ENCODE data around the gene R3HDM2. TPM values are rescaled to one million over a fixed set of nuclear protein-coding genes. Genes with fewer than 3 reads are reported as not detected.

The R3HDM2 gene
- total RNA-seq, 4 donors from 2014 or later: 31.0 to 51.9 (median 41.6) TPM

DNA sequence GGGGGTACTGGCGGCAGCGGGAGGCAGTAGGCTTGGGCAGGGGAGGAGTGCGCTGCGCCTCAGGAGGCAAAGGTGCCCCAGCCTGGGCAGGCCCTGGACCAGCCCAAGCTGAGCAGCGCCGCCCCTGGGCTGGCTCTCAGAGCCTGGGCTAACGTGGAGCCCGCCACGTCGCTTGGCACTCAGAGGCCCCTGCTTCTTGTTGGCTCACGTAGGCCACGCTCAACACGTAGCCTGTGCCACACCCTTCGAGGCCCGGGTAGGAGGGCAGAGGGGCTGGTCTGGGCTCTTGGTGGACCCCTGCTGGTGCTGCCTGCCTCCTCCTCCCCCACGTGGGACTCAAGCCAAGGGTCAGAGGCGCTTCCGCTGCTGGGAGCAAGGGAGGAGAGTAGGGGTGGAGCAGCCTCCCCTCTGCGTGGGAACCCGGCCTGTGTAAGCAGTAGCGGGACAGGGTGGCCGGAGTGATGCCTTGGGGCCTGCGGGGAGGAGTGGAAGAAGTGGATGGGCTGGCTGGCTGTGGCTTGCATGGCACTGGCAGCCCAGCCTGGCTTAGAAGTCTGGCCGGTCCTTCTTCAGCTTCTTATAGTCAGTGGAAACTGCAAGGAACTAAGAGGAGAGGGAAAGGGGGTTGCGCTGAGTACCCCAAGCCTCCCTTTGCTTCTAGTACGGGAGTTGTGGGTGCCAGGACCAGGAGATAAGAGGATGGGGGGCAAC lies 195.7 kb downstream of the R3HDM2 start:
- Histone ChIP-seq H3K27ac (peak overlapping the region in 3 of 4 donors; percentile 53 to 76 (median 66)), H3K27me3 (peaks cover 0 to 37% of the 10 kb centered on the region in 2 donors), H3K4me1 (peaks cover 4 to 72% (median 43%) of the 10 kb centered on the region in 4 donors), H3K4me3 (no peak overlapping the region), H3K9me3 (no peaks in the 10 kb centered on the region), H3K36me3 (peaks cover 0 to 40% (median 14%) of the 10 kb centered on the region in 3 donors)
- TF ChIP-seq, protein P1, sequence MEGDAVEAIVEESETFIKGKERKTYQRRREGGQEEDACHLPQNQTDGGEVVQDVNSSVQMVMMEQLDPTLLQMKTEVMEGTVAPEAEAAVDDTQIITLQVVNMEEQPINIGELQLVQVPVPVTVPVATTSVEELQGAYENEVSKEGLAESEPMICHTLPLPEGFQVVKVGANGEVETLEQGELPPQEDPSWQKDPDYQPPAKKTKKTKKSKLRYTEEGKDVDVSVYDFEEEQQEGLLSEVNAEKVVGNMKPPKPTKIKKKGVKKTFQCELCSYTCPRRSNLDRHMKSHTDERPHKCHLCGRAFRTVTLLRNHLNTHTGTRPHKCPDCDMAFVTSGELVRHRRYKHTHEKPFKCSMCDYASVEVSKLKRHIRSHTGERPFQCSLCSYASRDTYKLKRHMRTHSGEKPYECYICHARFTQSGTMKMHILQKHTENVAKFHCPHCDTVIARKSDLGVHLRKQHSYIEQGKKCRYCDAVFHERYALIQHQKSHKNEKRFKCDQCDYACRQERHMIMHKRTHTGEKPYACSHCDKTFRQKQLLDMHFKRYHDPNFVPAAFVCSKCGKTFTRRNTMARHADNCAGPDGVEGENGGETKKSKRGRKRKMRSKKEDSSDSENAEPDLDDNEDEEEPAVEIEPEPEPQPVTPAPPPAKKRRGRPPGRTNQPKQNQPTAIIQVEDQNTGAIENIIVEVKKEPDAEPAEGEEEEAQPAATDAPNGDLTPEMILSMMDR (IDR thresholded peaks at IDR 0.05): no peak
- TF ChIP-seq POLR2A (IDR thresholded peaks at IDR 0.05) (no peak), EP300 (IDR thresholded peaks at IDR 0.05) (no peak)
- no peak for DNase-seq (ENCODE audit: low spot score in 2 of 2)
- 37 to 53% methylated on average over 14 to 26 of the region's 26 CpGs for WGBS, 2 donors

DNA sequence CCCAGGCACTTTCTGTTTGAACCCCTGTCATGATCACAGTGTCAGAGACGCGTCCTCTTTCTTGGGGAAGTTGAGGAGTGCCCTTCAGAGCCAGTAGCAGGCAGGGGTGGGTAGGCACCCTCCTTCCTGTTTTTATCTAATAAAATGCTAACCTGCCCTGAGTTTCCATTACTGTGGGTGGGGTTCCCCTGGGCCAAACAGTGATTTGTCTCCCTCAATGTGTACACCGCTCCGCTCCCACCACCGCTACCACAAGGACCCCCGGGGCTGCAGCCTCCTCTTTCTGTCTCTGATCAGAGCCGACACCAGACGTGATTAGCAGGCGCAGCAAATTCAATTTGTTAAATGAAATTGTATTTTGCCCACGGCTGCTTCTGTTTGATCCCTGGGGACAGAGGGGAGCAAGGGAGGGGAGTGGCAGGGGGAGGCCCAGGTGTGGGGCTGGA lies 196.2 kb downstream of the R3HDM2 start:
- H3K4me3 ChIP-seq: no peak overlapping the region
- TF ChIP-seq EP300 (IDR thresholded peaks at IDR 0.05) (no peak), POLR2A (IDR thresholded peaks at IDR 0.05) (no peak)
- TF ChIP-seq, protein P1 (IDR thresholded peaks at IDR 0.05): no peak
- H3K9me3 ChIP-seq: no peaks in the 10 kb centered on the region
- peaks cover 0 to 40% (median 14%) of the 10 kb centered on the region in 3 donors for H3K36me3 ChIP-seq
- H3K27ac ChIP-seq: peak overlapping the region in 3 of 4 donors; percentile 53 to 76 (median 66)
- DNase-seq (ENCODE audit: low spot score in 2 of 2): no peak
- WGBS, 2 donors: 81 to 82% methylated on average over 10 of the region's 10 CpGs
- peaks cover 0 to 31% of the 10 kb centered on the region in 2 donors for H3K27me3 ChIP-seq
- peaks cover 4 to 70% (median 38%) of the 10 kb centered on the region in 4 donors for H3K4me1 ChIP-seq

DNA sequence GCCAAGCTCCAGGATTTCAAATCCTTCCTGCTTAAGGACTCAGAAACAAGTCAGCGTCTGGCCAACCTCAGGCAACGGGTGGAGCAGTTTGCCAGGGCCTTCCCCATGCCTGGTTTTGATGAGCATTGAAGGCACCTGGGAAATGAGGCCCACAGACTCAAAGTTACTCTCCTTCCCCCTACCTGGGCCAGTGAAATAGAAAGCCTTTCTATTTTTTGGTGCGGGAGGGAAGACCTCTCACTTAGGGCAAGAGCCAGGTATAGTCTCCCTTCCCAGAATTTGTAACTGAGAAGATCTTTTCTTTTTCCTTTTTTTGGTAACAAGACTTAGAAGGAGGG lies 196.6 kb downstream of the R3HDM2 start:
- H3K27me3 ChIP-seq: peaks cover 0 to 27% of the 10 kb centered on the region in 2 donors
- H3K27ac ChIP-seq: peak overlapping the region in 2 of 4 donors; percentile 66 to 76
- no peaks in the 10 kb centered on the region for H3K9me3 ChIP-seq
- H3K4me3 ChIP-seq: no peak overlapping the region
- H3K36me3 ChIP-seq: peaks cover 0 to 40% (median 14%) of the 10 kb centered on the region in 3 donors
- TF ChIP-seq, protein P1 (IDR thresholded peaks at IDR 0.05): no peak
- TF ChIP-seq EP300 (IDR thresholded peaks at IDR 0.05): no peak
- no peak for TF ChIP-seq POLR2A (IDR thresholded peaks at IDR 0.05)
- 78 to 84% methylated on average over 3 of the region's 3 CpGs for WGBS, 2 donors
- H3K4me1 ChIP-seq: peaks cover 4 to 68% (median 36%) of the 10 kb centered on the region in 4 donors
- DNase-seq (ENCODE audit: low spot score in 2 of 2): no peak

DNA sequence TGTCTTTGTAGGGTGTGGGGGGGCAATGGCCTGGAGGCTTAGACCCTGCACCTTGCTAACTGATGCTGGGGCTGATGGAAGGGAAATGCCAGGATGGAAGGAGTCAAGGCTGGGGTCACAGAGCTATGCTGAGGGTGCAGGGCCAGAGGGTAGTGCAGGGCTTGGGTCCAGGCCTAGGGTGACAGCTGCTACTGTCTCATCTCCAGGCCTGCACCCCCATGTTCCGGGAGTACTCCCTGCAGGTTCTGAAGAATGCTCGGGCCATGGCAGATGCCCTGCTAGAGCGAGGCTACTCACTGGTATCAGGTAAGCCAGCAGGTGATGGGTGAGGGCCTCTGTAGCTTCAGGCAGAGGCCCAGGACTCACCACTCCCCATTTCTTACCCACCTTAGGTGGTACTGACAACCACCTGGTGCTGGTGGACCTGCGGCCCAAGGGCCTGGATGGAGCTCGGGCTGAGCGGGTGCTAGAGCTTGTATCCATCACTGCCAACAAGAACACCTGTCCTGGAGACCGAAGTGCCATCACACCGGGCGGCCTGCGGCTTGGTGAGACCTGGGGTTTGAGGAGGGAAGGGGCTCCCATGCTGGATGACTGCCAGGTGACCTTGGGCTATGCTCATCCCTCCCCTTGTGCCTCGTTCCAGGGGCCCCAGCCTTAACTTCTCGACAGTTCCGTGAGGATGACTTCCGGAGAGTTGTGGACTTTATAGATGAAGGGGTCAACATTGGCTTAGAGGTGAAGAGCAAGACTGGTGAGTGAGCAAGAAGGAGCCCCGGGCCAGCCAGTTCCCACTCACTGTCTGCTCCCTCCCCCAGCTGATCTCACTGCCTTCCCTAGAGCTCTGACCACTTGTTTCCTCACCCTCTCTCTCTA lies 197.2 kb downstream of the R3HDM2 start:
- H3K4me3 ChIP-seq: no peak overlapping the region
- peaks cover 0 to 40% (median 14%) of the 10 kb centered on the region in 3 donors for H3K36me3 ChIP-seq
- peaks cover 0 to 25% of the 10 kb centered on the region in 2 donors for H3K27me3 ChIP-seq
- WGBS, 2 donors: 74 to 87% methylated on average over 12 to 15 of the region's 15 CpGs
- peaks cover 4 to 67% (median 32%) of the 10 kb centered on the region in 4 donors for H3K4me1 ChIP-seq
- no peaks in the 10 kb centered on the region for H3K9me3 ChIP-seq
- TF ChIP-seq POLR2A (IDR thresholded peaks at IDR 0.05) (no peak), EP300 (IDR thresholded peaks at IDR 0.05) (no peak)
- TF ChIP-seq, protein P1 (IDR thresholded peaks at IDR 0.05): no peak
- DNase-seq (ENCODE audit: low spot score in 2 of 2): no peak
- peak overlapping the region in 2 of 4 donors; percentile 43 to 76 for H3K27ac ChIP-seq
